Fibroblast of mammary gland (primary cell): Measurements from ENCODE around the gene NPSR1.

Experiments used
- DNase-seq: peaks from one replicate; pipeline ENCODE4 v3.0.0-alpha.2; 2010; ENCODE audit warnings: low read depth
- H3K4me3 ChIP-seq: 2 replicates; pipeline ENCODE4 v1.5.1; 2011; ENCODE audit warnings: low read depth, mild to moderate bottlenecking, low read length, moderate library complexity; ENCODE audit not compliant: control insufficient read depth
- CTCF ChIP-seq: conservative IDR thresholded peaks from 2 replicates; pipeline ENCODE4 v1.5.1; 2011; ENCODE audit warnings: low read depth, low read length, inconsistent platforms; ENCODE audit not compliant: control insufficient read depth, insufficient read depth

NPSR1 gene

GRCh38 chr7:34752929-34753328, 94.9 kb downstream of the NPSR1 start:
- no peak for DNase-seq
- no peak overlapping the region for H3K4me3 ChIP-seq
- no peak for TF ChIP-seq CTCF

GRCh38 chr7:34755008-34755407, 97.0 kb downstream of the NPSR1 start:
- H3K4me3 ChIP-seq, result no peak overlapping the region
- no peak for DNase-seq
- TF ChIP-seq CTCF, result no peak

- no peak overlapping the region for H3K4me3 ChIP-seq
- no peak for TF ChIP-seq CTCF
- no peak for DNase-seq
These were observed 98.0 kb downstream of the NPSR1 start for GRCh38 chr7:34756025-34756437.

- DNase-seq, result no peak
- TF ChIP-seq CTCF, result no peak
- H3K4me3 ChIP-seq, result no peak overlapping the region
These were observed 98.7 kb downstream of the NPSR1 start for GRCh38 chr7:34756691-34757090.

- no peak for DNase-seq
- H3K4me3 ChIP-seq, result no peak overlapping the region
- no peak for TF ChIP-seq CTCF
These were observed 99.6 kb downstream of the NPSR1 start for GRCh38 chr7:34757570-34758110.

- no peak for DNase-seq
- H3K4me3 ChIP-seq, result no peak overlapping the region
- TF ChIP-seq CTCF, result no peak
These were observed 100.1 kb downstream of the NPSR1 start for GRCh38 chr7:34758111-34758601.
